ENCODE data around the gene GABRB1.

The GABRB1 gene

DNA sequence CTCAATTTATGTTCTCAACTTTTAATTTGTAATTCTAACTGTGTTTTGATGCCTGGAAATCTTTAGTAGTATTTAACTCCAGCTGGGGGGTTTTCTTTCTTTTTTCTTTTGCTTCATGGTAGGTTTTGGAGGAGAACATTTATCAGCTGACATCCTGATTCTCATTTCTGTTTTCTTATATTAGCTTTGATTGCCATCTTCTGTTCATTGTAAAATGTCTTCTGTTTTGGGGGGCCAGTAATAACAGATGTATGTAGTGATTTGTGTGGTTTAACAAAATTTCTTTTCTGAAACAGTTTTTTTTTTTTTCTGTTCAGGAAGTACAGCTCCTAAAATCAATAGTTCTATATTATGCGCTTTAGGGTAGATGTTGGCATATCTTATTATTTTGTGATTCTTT is 182.2 kb downstream of the GABRB1 start:
- DNase-seq (ENCODE audit: low read depth), result no peak
- TF ChIP-seq, protein P1, sequence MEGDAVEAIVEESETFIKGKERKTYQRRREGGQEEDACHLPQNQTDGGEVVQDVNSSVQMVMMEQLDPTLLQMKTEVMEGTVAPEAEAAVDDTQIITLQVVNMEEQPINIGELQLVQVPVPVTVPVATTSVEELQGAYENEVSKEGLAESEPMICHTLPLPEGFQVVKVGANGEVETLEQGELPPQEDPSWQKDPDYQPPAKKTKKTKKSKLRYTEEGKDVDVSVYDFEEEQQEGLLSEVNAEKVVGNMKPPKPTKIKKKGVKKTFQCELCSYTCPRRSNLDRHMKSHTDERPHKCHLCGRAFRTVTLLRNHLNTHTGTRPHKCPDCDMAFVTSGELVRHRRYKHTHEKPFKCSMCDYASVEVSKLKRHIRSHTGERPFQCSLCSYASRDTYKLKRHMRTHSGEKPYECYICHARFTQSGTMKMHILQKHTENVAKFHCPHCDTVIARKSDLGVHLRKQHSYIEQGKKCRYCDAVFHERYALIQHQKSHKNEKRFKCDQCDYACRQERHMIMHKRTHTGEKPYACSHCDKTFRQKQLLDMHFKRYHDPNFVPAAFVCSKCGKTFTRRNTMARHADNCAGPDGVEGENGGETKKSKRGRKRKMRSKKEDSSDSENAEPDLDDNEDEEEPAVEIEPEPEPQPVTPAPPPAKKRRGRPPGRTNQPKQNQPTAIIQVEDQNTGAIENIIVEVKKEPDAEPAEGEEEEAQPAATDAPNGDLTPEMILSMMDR (conservative IDR thresholded peaks at IDR 0.05; ENCODE audit: low read length), result no peak
- H3K4me3 ChIP-seq (ENCODE audit: low read length), result no peak overlapping the region

DNA sequence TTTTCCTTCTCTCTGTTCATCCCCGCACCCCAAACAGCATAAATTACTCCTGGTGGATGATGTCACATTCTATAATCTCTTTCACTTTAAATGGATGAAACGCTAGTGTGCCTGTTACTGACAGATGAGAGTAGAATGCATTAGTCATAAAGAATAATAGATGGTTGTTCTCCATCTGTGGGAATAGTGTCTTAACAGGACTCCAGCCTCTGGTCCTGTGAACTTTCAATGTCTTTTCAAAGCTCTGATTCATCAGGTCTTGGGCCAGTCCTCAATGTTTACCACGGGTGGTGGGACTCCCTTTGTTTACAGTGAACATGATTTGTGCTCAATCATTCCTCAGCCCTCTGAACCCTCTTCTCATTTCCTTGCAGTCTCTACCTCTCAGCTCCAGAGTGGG is 182.6 kb downstream of the GABRB1 start:
- H3K4me3 ChIP-seq (ENCODE audit: low read length), result no peak overlapping the region
- TF ChIP-seq, protein P1 (conservative IDR thresholded peaks at IDR 0.05; ENCODE audit: low read length), result no peak
- peak; percentile 53 for DNase-seq (ENCODE audit: low read depth)

DNA sequence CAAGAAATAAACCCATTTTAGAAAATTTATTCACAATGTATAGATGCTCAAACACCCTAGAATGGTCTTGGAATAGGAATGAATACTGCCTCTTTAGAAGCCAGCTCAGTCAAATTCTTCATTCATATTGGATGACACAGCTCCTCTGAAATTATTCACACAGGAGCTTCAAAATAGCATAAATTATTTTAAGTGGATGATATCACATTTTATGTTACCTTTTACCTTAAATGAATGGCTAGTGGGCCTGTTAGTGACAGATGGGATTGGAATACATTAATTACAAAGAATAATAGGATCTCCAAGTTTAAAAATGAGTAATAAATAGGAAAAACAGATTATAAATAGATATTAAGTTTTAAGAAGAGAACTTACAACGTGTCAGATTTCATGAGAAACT is 184.4 kb downstream of the GABRB1 start:
- no peak for DNase-seq (ENCODE audit: low read depth)
- TF ChIP-seq, protein P1 (conservative IDR thresholded peaks at IDR 0.05; ENCODE audit: low read length), result no peak
- H3K4me3 ChIP-seq (ENCODE audit: low read length), result no peak overlapping the region

DNA sequence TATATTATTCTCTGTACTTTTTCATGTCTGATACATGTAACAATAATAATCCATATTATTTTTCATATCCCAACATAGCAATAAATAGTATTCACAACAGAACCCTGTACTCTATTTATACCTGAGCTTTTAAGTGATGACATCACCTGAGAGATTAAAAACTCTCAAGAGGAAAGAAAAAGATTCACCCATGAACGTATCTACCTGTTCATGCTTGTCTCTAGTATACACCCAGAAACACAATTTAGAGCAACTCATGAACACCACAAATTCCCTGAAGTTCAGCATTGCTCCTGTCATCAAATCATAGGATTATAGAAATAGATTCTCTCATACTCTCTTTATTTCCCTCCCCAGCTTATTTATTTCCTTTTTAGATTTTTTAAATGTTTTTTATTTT is 185.9 kb downstream of the GABRB1 start:
- TF ChIP-seq, protein P1 (conservative IDR thresholded peaks at IDR 0.05; ENCODE audit: low read length), result no peak
- DNase-seq (ENCODE audit: low read depth), result no peak
- no peak overlapping the region for H3K4me3 ChIP-seq (ENCODE audit: low read length)

DNA sequence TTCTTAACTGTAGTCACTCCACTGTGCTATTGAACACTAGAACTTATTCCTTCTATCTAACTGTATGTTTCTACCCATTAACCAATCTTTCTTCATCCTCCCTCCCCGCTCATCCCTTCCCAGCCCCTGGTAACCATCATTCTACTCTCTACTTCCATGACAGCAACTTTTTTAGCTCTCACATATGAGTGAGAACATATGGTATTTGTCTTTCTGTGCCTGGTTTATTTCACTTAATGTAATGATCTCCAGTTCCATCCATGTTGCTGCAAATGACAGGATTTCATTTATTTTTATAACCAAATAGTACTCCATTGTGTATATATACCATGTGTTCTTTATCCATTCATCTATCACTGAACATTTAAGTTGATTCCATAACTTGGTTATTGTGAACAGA is 186.5 kb downstream of the GABRB1 start:
- no peak overlapping the region for H3K4me3 ChIP-seq (ENCODE audit: low read length)
- DNase-seq (ENCODE audit: low read depth), result no peak
- TF ChIP-seq, protein P1 (conservative IDR thresholded peaks at IDR 0.05; ENCODE audit: low read length), result no peak

DNA sequence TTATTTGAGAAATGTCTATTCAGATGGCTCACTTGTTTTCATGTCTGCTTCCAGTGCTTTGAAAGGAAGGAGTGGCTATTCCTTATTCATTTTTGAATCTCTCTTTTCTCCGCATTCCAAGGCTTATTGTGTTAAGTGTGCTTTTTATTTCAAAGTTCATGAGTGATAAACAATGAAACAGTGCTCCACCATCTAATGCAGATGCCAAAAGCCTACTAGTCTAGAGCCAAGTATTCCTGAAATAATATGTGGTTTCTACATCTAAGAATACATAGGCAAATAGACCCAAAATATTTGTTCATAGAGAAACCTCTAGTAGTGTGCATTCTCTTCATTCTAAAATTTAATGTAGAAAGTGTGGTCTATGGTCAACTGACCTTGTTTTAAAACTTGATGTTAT is 187.3 kb downstream of the GABRB1 start:
- H3K4me3 ChIP-seq (ENCODE audit: low read length), result no peak overlapping the region
- TF ChIP-seq, protein P1 (conservative IDR thresholded peaks at IDR 0.05; ENCODE audit: low read length), result no peak
- no peak for DNase-seq (ENCODE audit: low read depth)

DNA sequence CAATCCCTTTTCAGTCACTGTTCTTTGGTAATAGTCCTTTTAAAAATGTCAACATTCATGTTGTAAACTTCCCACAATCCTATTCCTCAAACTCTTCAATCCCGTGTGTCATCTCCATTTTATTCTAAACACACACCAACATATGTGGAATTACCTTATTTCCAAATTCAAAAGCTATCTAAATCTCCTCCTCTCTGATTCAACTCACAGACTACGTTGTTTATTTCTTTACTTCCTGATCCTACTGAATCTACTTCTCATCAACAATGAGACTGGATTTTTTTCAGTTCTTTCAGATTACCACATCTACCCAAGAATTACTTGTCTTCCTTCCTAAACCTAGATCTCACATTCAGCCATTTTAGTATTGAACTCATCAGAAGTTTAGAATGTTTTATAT is 188.2 kb downstream of the GABRB1 start:
- H3K4me3 ChIP-seq (ENCODE audit: low read length), result no peak overlapping the region
- no peak for DNase-seq (ENCODE audit: low read depth)
- TF ChIP-seq, protein P1 (conservative IDR thresholded peaks at IDR 0.05; ENCODE audit: low read length), result no peak
